Measurements from ENCODE around the gene CYTH1. TPM values are rescaled to one million over a fixed set of nuclear protein-coding genes. Genes with fewer than 3 reads are reported as not detected.

The CYTH1 gene
- total RNA-seq, 1 experiment from 2014 or later = 9.7 TPM

DNA sequence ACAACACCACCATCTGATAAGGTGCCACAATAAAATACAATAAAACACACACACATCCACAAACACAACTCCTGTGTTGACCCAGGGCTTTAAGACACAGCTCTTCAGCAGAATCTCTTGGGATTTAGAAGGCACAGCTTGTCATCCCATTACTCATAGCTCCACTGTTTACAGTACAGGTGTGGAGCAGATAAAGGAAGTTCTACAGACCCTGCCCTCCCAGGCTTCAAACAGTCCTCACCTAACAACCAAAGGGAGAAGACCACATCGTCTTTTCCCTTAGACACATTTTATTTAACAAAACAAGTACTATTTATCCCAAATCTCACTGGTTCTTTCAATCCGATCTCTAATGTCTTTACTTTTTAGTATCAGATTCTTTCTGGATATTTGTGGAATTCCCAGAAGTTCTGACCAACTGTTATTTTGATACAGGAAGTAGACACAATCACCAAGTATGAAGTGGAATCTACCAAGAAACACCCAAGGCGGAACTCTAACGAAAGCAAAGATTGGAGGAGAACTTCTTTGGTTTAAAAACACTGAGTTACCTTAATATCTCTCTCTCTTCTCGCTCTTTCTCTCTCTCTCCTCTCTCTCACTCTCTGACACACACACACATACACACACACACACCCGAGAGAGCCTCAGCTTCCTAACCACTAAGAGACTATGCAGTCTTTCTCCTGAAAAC is 46.1 kb downstream of the CYTH1 start:
- Histone ChIP-seq H3K27ac (ENCODE audit: insufficient read length, low read depth, low read length) (no peak overlapping the region), H3K4ac (ENCODE audit: low read depth, low read length) (no peak overlapping the region), H2BK5ac (ENCODE audit: insufficient read length, low read length) (no peak overlapping the region), H2AFZ (ENCODE audit: low read length) (no peak overlapping the region), H3K9ac (ENCODE audit: extremely low read depth, insufficient read length, low read length) (no peak overlapping the region), H3T11ph (ENCODE audit: low read length) (no peak overlapping the region), H4K20me1 (ENCODE audit: control insufficient read depth, insufficient read depth, insufficient read length) (no peaks in the 10 kb centered on the region), H3K79me1 (ENCODE audit: insufficient read depth, low read depth, low read length, poor library complexity, severe bottlenecking) (no peaks in the 10 kb centered on the region), H3K27me3 (ENCODE audit: insufficient read depth, low read length) (no peaks in the 10 kb centered on the region), H3K4me1 (ENCODE audit: insufficient read depth, low read length) (no peaks in the 10 kb centered on the region), H3K14ac (ENCODE audit: insufficient read depth, low read length) (no peak overlapping the region), H3K18ac (ENCODE audit: insufficient read length, low read depth, low read length) (no peak overlapping the region), H3K4me2 (ENCODE audit: insufficient read depth, insufficient read length, low read length) (no peak overlapping the region), H3K56ac (ENCODE audit: insufficient read length, low read depth, low read length) (no peak overlapping the region), H2AK5ac (ENCODE audit: insufficient read length, low read length) (no peak overlapping the region), H2BK20ac (ENCODE audit: low read depth, low read length, poor library complexity, severe bottlenecking) (no peak overlapping the region), H4K5ac (ENCODE audit: insufficient read length, low read depth, low read length) (no peak overlapping the region), H2BK12ac (ENCODE audit: insufficient read length, low read depth, low read length) (no peak overlapping the region), H2BK15ac (ENCODE audit: low read depth, low read length) (no peak overlapping the region), H3K79me2 (ENCODE audit: insufficient read depth, low read length) (no peaks in the 10 kb centered on the region), H2BK120ac (ENCODE audit: low read depth, low read length, poor library complexity, severe bottlenecking) (no peak overlapping the region), H3K23ac (ENCODE audit: insufficient read length, low read depth, low read length) (no peak overlapping the region), H3K23me2 (ENCODE audit: insufficient read length, low read depth, low read length, poor library complexity, severe bottlenecking) (no peaks in the 10 kb centered on the region), H4K91ac (ENCODE audit: insufficient read length, low read depth, low read length) (no peak overlapping the region), H4K8ac (replicated peaks; ENCODE audit: insufficient read length, low read depth, low read length) (no peak overlapping the region), H3K9me3 (ENCODE audit: control insufficient read depth, low read depth, low read length) (no peaks in the 10 kb centered on the region)
- TF ChIP-seq, protein P1, sequence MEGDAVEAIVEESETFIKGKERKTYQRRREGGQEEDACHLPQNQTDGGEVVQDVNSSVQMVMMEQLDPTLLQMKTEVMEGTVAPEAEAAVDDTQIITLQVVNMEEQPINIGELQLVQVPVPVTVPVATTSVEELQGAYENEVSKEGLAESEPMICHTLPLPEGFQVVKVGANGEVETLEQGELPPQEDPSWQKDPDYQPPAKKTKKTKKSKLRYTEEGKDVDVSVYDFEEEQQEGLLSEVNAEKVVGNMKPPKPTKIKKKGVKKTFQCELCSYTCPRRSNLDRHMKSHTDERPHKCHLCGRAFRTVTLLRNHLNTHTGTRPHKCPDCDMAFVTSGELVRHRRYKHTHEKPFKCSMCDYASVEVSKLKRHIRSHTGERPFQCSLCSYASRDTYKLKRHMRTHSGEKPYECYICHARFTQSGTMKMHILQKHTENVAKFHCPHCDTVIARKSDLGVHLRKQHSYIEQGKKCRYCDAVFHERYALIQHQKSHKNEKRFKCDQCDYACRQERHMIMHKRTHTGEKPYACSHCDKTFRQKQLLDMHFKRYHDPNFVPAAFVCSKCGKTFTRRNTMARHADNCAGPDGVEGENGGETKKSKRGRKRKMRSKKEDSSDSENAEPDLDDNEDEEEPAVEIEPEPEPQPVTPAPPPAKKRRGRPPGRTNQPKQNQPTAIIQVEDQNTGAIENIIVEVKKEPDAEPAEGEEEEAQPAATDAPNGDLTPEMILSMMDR (conservative IDR thresholded peaks at IDR 0.05) = no peak
- no peak for DNase-seq
- H3K4me1 Mint-ChIP-seq = peaks cover 24 to 31% of the 10 kb centered on the region in 2 experiments
- no peaks in the 10 kb centered on the region for H3K9me3 Mint-ChIP-seq
- no peak overlapping the region; a peak in 1 of 7 replicates for H3K27ac Mint-ChIP-seq
- no peak overlapping the region for H3K4me3 Mint-ChIP-seq
- WGBS (ENCODE audit: extremely low coverage, insufficient read length, low lambda C conversion rate) = no CpG with 5 or more reads among the region's 6 CpGs
- no peaks in the 10 kb centered on the region for H3K36me3 Mint-ChIP-seq (ENCODE audit: insufficient read depth in 1 of 3, low read depth in 3 of 3)
- H3K27me3 Mint-ChIP-seq (ENCODE audit: low read depth) = peaks cover 1% of the 10 kb centered on the region; the same call in 1 of the 2 replicates
